Measurements from ENCODE around the gene PPP2R2B. TPM values are rescaled to one million over a fixed set of nuclear protein-coding genes. Genes with fewer than 3 reads are reported as not detected.

Gene PPP2R2B
- total RNA-seq, result not detected in 2 replicates

DNA sequence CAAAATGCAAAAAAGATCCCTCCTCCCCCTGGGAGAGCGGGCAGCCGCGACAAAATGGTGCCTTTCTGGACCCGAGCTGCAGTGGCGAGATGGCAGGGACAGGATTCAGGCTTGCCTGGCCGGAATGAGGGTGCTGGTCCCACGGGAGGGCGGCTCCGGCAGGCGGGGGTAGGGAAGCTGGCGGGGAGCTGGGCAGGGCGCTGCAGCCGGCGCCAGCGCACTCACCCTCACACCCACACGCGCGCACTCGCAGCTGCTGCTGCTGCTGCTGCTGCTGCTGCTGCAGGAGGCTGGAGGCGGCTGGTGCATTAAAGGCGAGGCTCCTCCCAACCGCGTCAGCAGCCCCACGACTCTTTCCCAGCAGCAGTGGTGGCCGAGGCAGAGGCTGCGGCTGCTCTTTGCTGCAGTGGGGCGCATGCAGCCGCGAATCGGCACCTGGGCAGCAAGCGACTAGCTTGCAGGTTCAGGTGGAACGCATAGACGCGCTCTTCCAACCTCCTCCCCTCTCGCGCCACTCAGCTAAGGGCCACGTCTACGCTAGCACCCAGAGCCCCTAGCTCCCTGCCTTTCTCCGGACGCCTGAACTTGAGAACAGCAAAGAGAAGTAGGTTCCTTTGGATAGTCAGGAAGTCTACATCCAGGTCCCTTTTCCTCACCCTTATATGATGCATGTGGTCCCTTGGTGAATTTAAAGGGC is at the start of gene PPP2R2B:
Gene PPP2R2B, minus strand, starts transcription at position 282 of the 697 bp plus-strand sequence.
- Mint-ChIP-seq H3K27me3 (ENCODE audit: insufficient read depth) (peaks cover 32% of the 10 kb centered on the region), H3K4me1 (ENCODE audit: low read depth) (peaks cover 15% of the 10 kb centered on the region), H3K4me3 (peak within 1 kb of the TSS; percentile 86), H3K36me3 (ENCODE audit: low read depth) (no peaks in the 10 kb centered on the region), H3K27ac (peak within 1 kb of the TSS; percentile 19), H3K9me3 (no peaks in the 10 kb centered on the region)
- DNase-seq (ENCODE audit: low spot score), result no peak
- intact Hi-C loops (cut with micrococcal nuclease), result no loop called here

DNA sequence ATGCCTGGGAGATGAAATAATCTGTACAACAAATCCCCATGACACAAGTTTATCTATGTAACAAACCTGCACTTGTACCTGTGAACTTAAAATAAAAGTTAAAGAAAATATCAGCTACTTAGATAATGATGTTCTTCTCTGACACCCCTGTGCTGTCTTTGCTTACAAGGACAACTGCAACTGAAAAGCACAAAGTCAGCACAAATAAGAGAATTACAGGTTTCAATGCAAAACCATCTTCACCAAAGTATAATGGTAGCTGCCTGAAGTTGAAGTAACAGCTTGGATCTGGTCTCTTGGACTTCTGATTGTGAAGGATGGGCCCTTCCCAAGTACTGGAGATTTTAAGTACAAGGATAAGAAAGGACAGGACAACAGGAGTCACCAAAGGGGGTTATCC is 45.6 kb upstream of the PPP2R2B start:
- Mint-ChIP-seq H3K4me3 (no peak overlapping the region), H3K9me3 (no peaks in the 10 kb centered on the region), H3K4me1 (ENCODE audit: low read depth) (no peaks in the 10 kb centered on the region), H3K27me3 (ENCODE audit: insufficient read depth) (no peaks in the 10 kb centered on the region), H3K36me3 (ENCODE audit: low read depth) (no peaks in the 10 kb centered on the region), H3K27ac (no peak overlapping the region)
- intact Hi-C loops (cut with micrococcal nuclease), result no loop called here
- no peak for DNase-seq (ENCODE audit: low spot score)

DNA sequence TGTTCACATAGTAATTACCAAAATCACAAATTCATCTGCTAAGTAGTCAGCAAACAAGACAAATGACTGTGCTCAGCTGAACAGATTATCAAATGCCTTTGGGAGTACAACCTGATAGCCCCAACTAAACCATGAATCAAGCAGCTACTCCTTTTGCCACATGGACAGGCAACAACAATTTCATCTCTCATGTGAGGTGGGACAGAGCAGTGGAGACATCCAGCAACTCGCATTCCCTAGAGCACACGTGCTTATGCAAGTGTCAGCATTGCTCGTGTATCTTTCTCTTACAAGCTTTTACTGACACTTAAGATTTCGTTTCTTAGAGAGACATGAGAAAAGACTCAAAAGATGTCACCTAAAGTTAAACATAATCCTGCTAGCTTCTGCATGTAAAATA is 42.7 kb upstream of the PPP2R2B start:
- no peaks in the 10 kb centered on the region for H3K36me3 Mint-ChIP-seq (ENCODE audit: low read depth)
- no peaks in the 10 kb centered on the region for H3K4me1 Mint-ChIP-seq (ENCODE audit: low read depth)
- no peak overlapping the region for H3K4me3 Mint-ChIP-seq
- no peak overlapping the region for H3K27ac Mint-ChIP-seq
- no peak for DNase-seq (ENCODE audit: low spot score)
- H3K9me3 Mint-ChIP-seq, result no peaks in the 10 kb centered on the region
- intact Hi-C loops (cut with micrococcal nuclease), result no loop called here
- no peaks in the 10 kb centered on the region for H3K27me3 Mint-ChIP-seq (ENCODE audit: insufficient read depth)

DNA sequence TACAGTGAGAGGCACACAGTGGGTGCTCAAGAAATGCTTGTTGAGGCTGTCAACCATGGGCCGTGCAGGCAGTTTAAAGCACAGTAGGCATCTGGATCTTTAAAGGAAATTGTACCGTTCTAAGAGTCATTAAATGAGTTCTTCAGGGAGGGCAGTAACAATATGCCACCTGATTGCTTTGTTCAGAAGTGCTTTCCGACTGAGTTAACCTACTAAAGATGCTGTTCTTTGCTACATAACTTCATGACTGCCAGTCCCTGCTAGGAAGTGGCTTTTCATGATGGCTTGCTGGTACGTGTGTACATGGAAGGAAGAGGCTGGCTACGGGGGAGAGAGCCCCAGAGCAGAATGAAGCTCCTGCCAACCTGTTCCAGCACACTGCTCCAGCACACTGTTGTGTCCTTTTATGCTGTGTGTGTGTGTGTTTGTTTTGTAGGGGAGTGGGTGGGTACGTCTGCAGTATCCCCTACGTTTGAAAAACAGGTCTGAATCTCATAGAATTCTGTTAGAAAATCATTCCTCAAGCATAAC is 41.9 kb upstream of the PPP2R2B start:
- intact Hi-C loops (cut with micrococcal nuclease), result no loop called here
- H3K36me3 Mint-ChIP-seq (ENCODE audit: low read depth), result no peaks in the 10 kb centered on the region
- H3K27ac Mint-ChIP-seq, result no peak overlapping the region
- no peaks in the 10 kb centered on the region for H3K4me1 Mint-ChIP-seq (ENCODE audit: low read depth)
- DNase-seq (ENCODE audit: low spot score), result no peak
- peaks cover 2% of the 10 kb centered on the region for H3K27me3 Mint-ChIP-seq (ENCODE audit: insufficient read depth)
- no peaks in the 10 kb centered on the region for H3K9me3 Mint-ChIP-seq
- H3K4me3 Mint-ChIP-seq, result no peak overlapping the region

DNA sequence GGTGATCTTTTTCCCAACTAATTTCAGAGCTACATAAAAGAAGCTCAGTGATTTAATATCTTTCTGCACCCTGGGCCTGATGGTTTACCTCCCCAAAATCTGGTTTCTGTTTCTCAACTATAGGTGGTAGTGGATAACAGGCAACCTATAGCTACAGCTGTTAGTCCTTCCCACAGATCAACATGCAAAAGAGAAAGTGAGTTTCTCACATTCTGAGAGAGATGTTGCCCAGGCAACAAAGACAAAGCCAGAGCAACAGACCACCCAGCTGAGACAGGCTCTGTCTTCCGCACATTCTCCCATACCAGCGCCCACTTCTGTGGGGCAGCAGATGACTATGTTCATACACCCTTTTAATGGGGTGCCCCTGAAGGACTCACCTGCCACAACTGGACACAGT is 40.7 kb upstream of the PPP2R2B start:
- intact Hi-C loops (cut with micrococcal nuclease), result no loop called here
- H3K27me3 Mint-ChIP-seq (ENCODE audit: insufficient read depth), result peaks cover 2% of the 10 kb centered on the region
- H3K9me3 Mint-ChIP-seq, result no peaks in the 10 kb centered on the region
- no peaks in the 10 kb centered on the region for H3K4me1 Mint-ChIP-seq (ENCODE audit: low read depth)
- H3K4me3 Mint-ChIP-seq, result no peak overlapping the region
- H3K36me3 Mint-ChIP-seq (ENCODE audit: low read depth), result no peaks in the 10 kb centered on the region
- DNase-seq (ENCODE audit: low spot score), result no peak
- H3K27ac Mint-ChIP-seq, result no peak overlapping the region

DNA sequence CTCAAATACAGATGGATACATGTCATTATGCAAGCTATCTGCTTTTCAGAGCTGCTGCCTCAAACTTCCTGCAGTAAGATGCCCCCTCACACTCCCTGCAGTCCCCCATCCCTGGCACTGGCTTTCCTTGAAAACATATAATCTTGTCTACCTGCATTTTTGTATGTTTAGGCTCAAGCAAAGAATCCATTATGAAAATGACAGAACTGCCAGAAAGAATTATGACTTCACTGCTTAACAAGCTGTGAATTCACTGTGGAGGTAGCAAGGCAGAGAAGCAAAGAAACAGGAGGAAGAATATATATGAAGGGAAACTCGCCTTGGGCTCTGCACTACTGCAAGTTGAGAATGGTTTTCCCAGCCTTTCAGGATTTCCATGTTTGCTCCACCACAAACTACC is 39.4 kb upstream of the PPP2R2B start:
- no peaks in the 10 kb centered on the region for H3K9me3 Mint-ChIP-seq
- intact Hi-C loops (cut with micrococcal nuclease), result no loop called here
- no peaks in the 10 kb centered on the region for H3K4me1 Mint-ChIP-seq (ENCODE audit: low read depth)

DNA sequence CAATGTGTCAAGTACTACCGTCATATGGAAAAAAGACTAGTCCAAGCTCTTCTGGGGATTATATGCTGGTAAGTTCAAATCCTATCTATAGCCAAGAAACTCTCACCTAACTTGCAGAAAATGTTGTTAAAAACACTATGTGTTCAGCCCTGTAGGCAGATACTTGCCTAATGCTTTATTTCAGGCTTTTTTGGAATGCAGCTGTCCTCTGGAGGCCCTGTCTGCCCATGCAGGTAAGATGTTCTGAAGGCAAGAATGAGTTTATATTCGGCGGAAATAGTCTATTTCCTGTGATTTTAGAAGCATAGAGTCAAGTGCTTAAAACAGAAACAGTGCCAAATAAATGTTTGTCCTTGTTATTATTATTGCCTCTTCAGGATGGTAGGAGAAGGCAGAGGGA is 34.3 kb upstream of the PPP2R2B start:
- peaks cover 4% of the 10 kb centered on the region for H3K27me3 Mint-ChIP-seq (ENCODE audit: insufficient read depth)
- no peaks in the 10 kb centered on the region for H3K36me3 Mint-ChIP-seq (ENCODE audit: low read depth)
- no peak overlapping the region for H3K4me3 Mint-ChIP-seq
- DNase-seq (ENCODE audit: low spot score), result no peak
- no peaks in the 10 kb centered on the region for H3K9me3 Mint-ChIP-seq
- no peaks in the 10 kb centered on the region for H3K4me1 Mint-ChIP-seq (ENCODE audit: low read depth)
- H3K27ac Mint-ChIP-seq, result no peak overlapping the region
- intact Hi-C loops (cut with micrococcal nuclease), result no loop called here

More for the DNA sequence above, 39.4 kb upstream of the PPP2R2B start:
- Mint-ChIP-seq H3K27me3 (ENCODE audit: insufficient read depth) (peaks cover 2% of the 10 kb centered on the region), H3K27ac (no peak overlapping the region), H3K4me3 (no peak overlapping the region), H3K36me3 (ENCODE audit: low read depth) (no peaks in the 10 kb centered on the region)
- no peak for DNase-seq (ENCODE audit: low spot score)

DNA sequence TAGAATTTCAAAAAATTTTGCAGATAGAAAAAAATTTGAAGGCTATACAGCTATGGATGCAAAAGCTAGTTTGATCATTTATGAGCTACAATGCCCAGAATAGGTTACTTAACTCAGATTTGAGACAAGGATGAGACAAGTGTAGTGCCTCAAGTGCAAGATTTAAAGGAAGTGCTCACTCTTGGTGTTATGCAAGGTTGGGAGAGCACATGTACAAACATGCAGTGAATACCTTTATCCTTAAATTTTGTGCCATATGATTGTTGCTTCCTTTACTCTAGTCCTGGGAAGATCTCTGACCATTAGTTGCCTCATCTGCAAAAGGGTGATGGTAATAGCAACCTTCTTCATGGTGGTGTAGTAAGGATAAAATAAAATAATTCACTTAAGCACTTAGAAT is 31.7 kb upstream of the PPP2R2B start:
- H3K4me3 Mint-ChIP-seq, result no peak overlapping the region
- no peaks in the 10 kb centered on the region for H3K9me3 Mint-ChIP-seq
- no peaks in the 10 kb centered on the region for H3K36me3 Mint-ChIP-seq (ENCODE audit: low read depth)
- H3K27ac Mint-ChIP-seq, result no peak overlapping the region
- DNase-seq (ENCODE audit: low spot score), result no peak
- intact Hi-C loops (cut with micrococcal nuclease), result no loop called here
- no peaks in the 10 kb centered on the region for H3K4me1 Mint-ChIP-seq (ENCODE audit: low read depth)
- H3K27me3 Mint-ChIP-seq (ENCODE audit: insufficient read depth), result peaks cover 2% of the 10 kb centered on the region

DNA sequence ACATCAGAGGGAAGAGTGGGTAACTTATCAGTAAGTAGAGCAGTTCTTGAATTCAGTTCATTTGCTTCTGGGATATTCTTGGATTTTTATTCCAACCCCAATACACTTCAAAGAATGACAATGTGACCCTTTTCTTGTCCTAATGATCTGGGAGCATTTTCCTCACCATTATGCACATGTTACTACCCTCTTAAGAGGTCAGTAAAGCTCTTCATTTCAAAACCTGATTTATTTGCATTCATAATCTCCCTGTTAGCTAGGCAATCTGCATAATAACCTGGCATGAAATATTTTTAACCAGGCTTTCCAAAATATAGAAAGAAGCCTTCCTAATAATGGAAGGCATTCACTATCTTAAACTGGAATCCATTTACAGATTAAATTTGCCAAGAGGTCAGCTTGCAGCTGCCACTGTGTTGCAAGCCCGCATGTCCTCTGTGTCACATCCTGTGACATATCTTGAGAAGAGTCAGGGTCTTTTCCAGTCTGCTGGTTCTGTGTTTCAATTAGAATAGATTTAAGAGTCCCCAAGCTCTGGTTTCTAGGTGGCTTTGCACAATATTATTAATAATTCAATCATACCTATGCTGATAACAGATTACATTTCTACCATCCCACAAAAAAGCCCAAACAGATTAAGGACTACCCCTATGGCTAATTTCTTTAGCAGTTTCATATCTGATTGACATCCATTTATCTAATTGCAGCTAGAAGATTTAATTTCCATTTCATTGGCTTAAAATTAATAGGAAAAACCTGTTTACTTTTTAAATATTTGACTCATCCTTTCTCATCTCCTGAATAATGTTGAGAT is 30.9 kb upstream of the PPP2R2B start:
- Mint-ChIP-seq H3K9me3 (no peaks in the 10 kb centered on the region), H3K4me1 (ENCODE audit: low read depth) (no peaks in the 10 kb centered on the region), H3K36me3 (ENCODE audit: low read depth) (no peaks in the 10 kb centered on the region), H3K27ac (no peak overlapping the region), H3K27me3 (ENCODE audit: insufficient read depth) (peaks cover 2% of the 10 kb centered on the region), H3K4me3 (no peak overlapping the region)
- no peak for DNase-seq (ENCODE audit: low spot score)
- intact Hi-C loops (cut with micrococcal nuclease), result no loop called here

DNA sequence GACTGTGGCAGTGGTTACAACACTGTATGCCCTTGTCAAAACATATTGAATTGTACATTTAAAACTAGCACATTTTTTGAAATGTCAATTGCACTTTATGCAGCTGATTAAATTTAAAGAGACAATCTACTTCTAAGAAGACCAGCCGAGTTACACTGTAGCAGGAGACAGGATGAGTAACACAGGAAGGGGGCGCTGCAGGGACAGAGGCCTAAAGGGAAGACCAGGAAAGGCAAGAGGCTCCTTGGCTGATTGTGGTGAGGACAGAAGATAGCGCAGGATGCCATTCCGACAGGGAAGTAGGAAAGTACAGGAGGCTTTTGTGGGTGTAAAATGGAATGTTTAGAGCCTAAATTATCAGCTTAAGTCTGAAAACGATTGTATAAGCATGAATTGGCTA is 28.2 kb upstream of the PPP2R2B start:
- Mint-ChIP-seq H3K36me3 (ENCODE audit: low read depth) (no peaks in the 10 kb centered on the region), H3K27me3 (ENCODE audit: insufficient read depth) (no peaks in the 10 kb centered on the region), H3K4me1 (ENCODE audit: low read depth) (no peaks in the 10 kb centered on the region), H3K4me3 (no peak overlapping the region), H3K27ac (no peak overlapping the region), H3K9me3 (no peaks in the 10 kb centered on the region)
- DNase-seq (ENCODE audit: low spot score), result no peak
- intact Hi-C loops (cut with micrococcal nuclease), result no loop called here

DNA sequence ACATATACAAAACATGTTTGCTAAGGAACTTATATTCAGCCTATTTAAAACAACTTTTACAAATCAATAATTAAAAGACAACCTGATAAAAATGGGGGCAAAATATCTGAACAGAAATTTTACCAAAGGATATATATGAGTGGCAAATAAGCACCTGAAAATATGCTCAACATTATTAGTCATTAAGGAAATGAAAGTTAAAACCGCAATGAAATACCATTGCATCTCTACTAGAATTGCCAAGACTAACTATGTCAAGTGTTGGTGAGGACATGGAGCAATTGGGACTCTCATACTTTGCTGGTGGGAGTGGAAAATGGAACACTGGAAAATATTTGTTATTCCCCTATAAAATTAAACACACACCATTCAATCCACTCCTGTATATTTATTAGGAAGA is 26.3 kb upstream of the PPP2R2B start:
- DNase-seq (ENCODE audit: low spot score), result no peak
- Mint-ChIP-seq H3K27me3 (ENCODE audit: insufficient read depth) (no peaks in the 10 kb centered on the region), H3K27ac (no peak overlapping the region), H3K9me3 (no peaks in the 10 kb centered on the region), H3K4me3 (no peak overlapping the region), H3K4me1 (ENCODE audit: low read depth) (no peaks in the 10 kb centered on the region), H3K36me3 (ENCODE audit: low read depth) (no peaks in the 10 kb centered on the region)
- intact Hi-C loops (cut with micrococcal nuclease), result no loop called here

DNA sequence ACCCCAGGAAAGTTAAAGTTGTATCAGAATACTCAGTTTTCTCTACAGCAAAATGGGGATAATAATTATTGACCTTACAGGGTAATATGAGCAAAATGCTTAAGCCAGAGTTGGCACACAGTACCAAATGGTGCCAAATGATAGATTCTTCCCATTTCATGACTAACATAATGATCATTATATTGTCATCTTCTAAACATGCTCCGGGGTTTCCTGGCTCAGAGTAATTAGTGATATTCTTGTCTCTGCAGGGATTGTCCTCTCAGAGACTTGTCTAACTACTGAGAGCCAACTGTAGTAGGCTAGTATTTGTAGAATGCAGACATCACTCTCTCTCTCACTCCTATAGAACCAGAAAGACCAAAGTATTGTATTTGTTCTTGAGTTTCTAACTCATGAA is 25.2 kb upstream of the PPP2R2B start:
- Mint-ChIP-seq H3K27ac (no peak overlapping the region), H3K9me3 (no peaks in the 10 kb centered on the region), H3K4me3 (no peak overlapping the region), H3K27me3 (ENCODE audit: insufficient read depth) (no peaks in the 10 kb centered on the region), H3K4me1 (ENCODE audit: low read depth) (no peaks in the 10 kb centered on the region), H3K36me3 (ENCODE audit: low read depth) (no peaks in the 10 kb centered on the region)
- no peak for DNase-seq (ENCODE audit: low spot score)
- intact Hi-C loops (cut with micrococcal nuclease), result no loop called here

DNA sequence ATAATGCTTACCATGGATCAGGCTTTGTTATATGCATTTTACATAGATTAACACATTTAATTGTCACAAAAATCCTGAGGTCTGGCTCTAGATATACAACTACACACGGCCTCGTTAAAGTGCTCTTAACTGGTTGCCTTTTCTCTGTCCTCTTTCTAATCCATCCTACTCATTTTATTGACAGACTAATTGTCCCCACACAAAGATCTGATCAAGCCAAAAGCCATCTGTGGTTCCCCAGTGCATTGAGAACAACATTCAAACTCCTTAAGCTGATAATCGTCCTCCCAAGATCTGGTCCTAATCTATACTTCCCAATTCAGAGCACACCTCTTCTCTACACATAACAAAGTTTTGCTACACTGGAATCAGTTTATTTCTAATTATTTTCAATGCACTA is 23.9 kb upstream of the PPP2R2B start:
- H3K9me3 Mint-ChIP-seq, result no peaks in the 10 kb centered on the region
- no peak overlapping the region for H3K27ac Mint-ChIP-seq
- no peaks in the 10 kb centered on the region for H3K36me3 Mint-ChIP-seq (ENCODE audit: low read depth)
- intact Hi-C loops (cut with micrococcal nuclease), result no loop called here
- no peak for DNase-seq (ENCODE audit: low spot score)
- no peaks in the 10 kb centered on the region for H3K27me3 Mint-ChIP-seq (ENCODE audit: insufficient read depth)
- H3K4me3 Mint-ChIP-seq, result no peak overlapping the region
- H3K4me1 Mint-ChIP-seq (ENCODE audit: low read depth), result no peaks in the 10 kb centered on the region

All from activated T-helper 1 cell treated with anti-CD3 and anti-CD28 coated beads, Interleukin-12 subunit alpha, Interleukin-12 subunit beta, Interleukin-2, Interleukin-4 antibody, amounts not matched to agents 30 ng/mL and 10 ng/mL and 1 ng/mL, durations not matched to agents 14 hours and 24 hours and 36 hours (primary cell).